Transverse colon (tissue), 4 donors: ENCODE results near the gene ATP5MK.

Experiments
- CTCF ChIP-seq, 5 experiments: fragments of 200-600 bp in 3 of 5; fragments of 450-650 bp in 2 of 5; sonication (generic) in 3 of 5; IDR thresholded peaks; 1 replicate in 2 of 5; 2 replicates in 3 of 5; pipeline ENCODE4 v1.5.1; 2016 to 2017; ENCODE audit warnings: antibody characterized with exemption in 5 of 5, inconsistent platforms in 3 of 5, mild to moderate bottlenecking in 2 of 5, moderate library complexity in 1 of 5
- EP300 ChIP-seq: sonication (generic); formaldehyde crosslinking; IDR thresholded peaks from one replicate; pipeline ENCODE4 v1.6.1; 2017; ENCODE audit warnings: antibody characterized with exemption, low read depth
- POLR2A ChIP-seq: fragments of 450-650 bp; IDR thresholded peaks from one replicate; pipeline ENCODE4 v1.6.1; 2016; ENCODE audit warnings: antibody characterized with exemption, mild to moderate bottlenecking, moderate library complexity
- POLR2AphosphoS5 ChIP-seq, 3 donors: sonication (generic); formaldehyde crosslinking; IDR thresholded peaks; one replicate each; pipeline ENCODE4 v1.6.1; 2016; ENCODE audit warnings: antibody characterized with exemption in 3 of 3

GRCh38 chr10:103367379-103367781 is 28.9 kb downstream of the ATP5MK start:
- no peak for TF ChIP-seq CTCF (IDR thresholded peaks at IDR 0.05)
- TF ChIP-seq EP300 = no peak
- no peak for TF ChIP-seq POLR2A
- no peak for TF ChIP-seq POLR2AphosphoS5 (IDR thresholded peaks at IDR 0.05)
